Skeletal muscle tissue (tissue), 4 donors: ENCODE measurements around the gene MMP1. TPM values are rescaled to one million over a fixed set of nuclear protein-coding genes. Genes with fewer than 3 reads are reported as not detected.

Experiments used
- H3K27ac ChIP-seq: one replicate; pipeline ENCODE4 v1.7.0; 2013; ENCODE audit warnings: mild to moderate bottlenecking, low read depth, low read length, inconsistent platforms
- H3K27me3 ChIP-seq, 3 donors: one replicate each; pipeline ENCODE4 v1.7.0; 2013; ENCODE audit warnings: low read length in 3 of 3; ENCODE audit not compliant: control insufficient read depth in 3 of 3, insufficient read depth in 3 of 3
- H3K36me3 ChIP-seq, 3 donors: one replicate each; pipeline ENCODE4 v1.7.0; 2013; ENCODE audit warnings: low read length in 3 of 3; ENCODE audit not compliant: control insufficient read depth in 3 of 3, insufficient read depth in 3 of 3
- H3K4me1 ChIP-seq, 3 donors: one replicate each; pipeline ENCODE4 v1.7.0; 2013; ENCODE audit warnings: low read length in 3 of 3, mild to moderate bottlenecking in 3 of 3; ENCODE audit not compliant: control insufficient read depth in 3 of 3, insufficient read depth in 3 of 3
- H3K4me3 ChIP-seq, 3 donors: one replicate each; pipeline ENCODE4 v1.7.0; 2013; ENCODE audit warnings: low read length in 3 of 3
- H3K9ac ChIP-seq, 3 donors: one replicate each; pipeline ENCODE4 v1.7.0; 2013; ENCODE audit warnings: low read length in 3 of 3, mild to moderate bottlenecking in 3 of 3, moderate library complexity in 2 of 3, low read depth in 1 of 3
- H3K9me3 ChIP-seq, 3 donors: one replicate each; pipeline ENCODE4 v1.7.0; 2013; ENCODE audit warnings: low read length in 3 of 3; ENCODE audit not compliant: control insufficient read depth in 3 of 3
- total RNA-seq: library from RNA; depleted of rRNA; stranded (reverse); fragments of >200 nt; gene quantifications from one replicate; pipeline ENCODE4 v1.2.3, GENCODE V29; 2014
- donor health status: Osteomylitis.

The MMP1 gene
- total RNA-seq, 1 donor from 2014 or later: 0.52 TPM

- Histone ChIP-seq H3K9ac (no peak overlapping the region), H3K9me3 (no peaks in the 10 kb centered on the region), H3K36me3 (no peaks in the 10 kb centered on the region), H3K27me3 (no peaks in the 10 kb centered on the region), H3K4me3 (no peak overlapping the region), H3K4me1 (no peaks in the 10 kb centered on the region), H3K27ac (no peak overlapping the region)
These were observed 9.5 kb downstream of the MMP1 start for GRCh38 chr11:102788334-102788995.

GRCh38 chr11:102784380-102784779, 13.6 kb downstream of the MMP1 start:
- no peaks in the 10 kb centered on the region for H3K4me1 ChIP-seq
- no peak overlapping the region for H3K9ac ChIP-seq
- no peak overlapping the region for H3K27ac ChIP-seq
- no peak overlapping the region for H3K4me3 ChIP-seq
- H3K36me3 ChIP-seq: no peaks in the 10 kb centered on the region
- H3K9me3 ChIP-seq: no peaks in the 10 kb centered on the region
- H3K27me3 ChIP-seq: no peaks in the 10 kb centered on the region

GRCh38 chr11:102783720-102784119, 14.2 kb downstream of the MMP1 start:
- H3K27ac ChIP-seq: no peak overlapping the region
- H3K9me3 ChIP-seq: no peaks in the 10 kb centered on the region
- no peaks in the 10 kb centered on the region for H3K36me3 ChIP-seq
- no peaks in the 10 kb centered on the region for H3K4me1 ChIP-seq
- H3K4me3 ChIP-seq: no peak overlapping the region
- no peaks in the 10 kb centered on the region for H3K27me3 ChIP-seq
- H3K9ac ChIP-seq: no peak overlapping the region

GRCh38 chr11:102783016-102783415, 14.9 kb downstream of the MMP1 start:
- H3K36me3 ChIP-seq: no peaks in the 10 kb centered on the region
- no peaks in the 10 kb centered on the region for H3K4me1 ChIP-seq
- H3K27me3 ChIP-seq: no peaks in the 10 kb centered on the region
- H3K27ac ChIP-seq: no peak overlapping the region
- no peak overlapping the region for H3K9ac ChIP-seq
- no peak overlapping the region for H3K4me3 ChIP-seq
- no peaks in the 10 kb centered on the region for H3K9me3 ChIP-seq

GRCh38 chr11:102781676-102782075, 16.3 kb downstream of the MMP1 start:
- Histone ChIP-seq H3K27ac (no peak overlapping the region), H3K9me3 (no peaks in the 10 kb centered on the region), H3K36me3 (no peaks in the 10 kb centered on the region), H3K4me1 (no peaks in the 10 kb centered on the region), H3K27me3 (no peaks in the 10 kb centered on the region), H3K4me3 (no peak overlapping the region), H3K9ac (no peak overlapping the region)

- no peaks in the 10 kb centered on the region for H3K4me1 ChIP-seq
- no peaks in the 10 kb centered on the region for H3K27me3 ChIP-seq
- H3K9ac ChIP-seq: no peak within 1 kb of the TSS
- no peaks in the 10 kb centered on the region for H3K36me3 ChIP-seq
- no peak within 1 kb of the TSS for H3K4me3 ChIP-seq
- no peak within 1 kb of the TSS for H3K27ac ChIP-seq
- H3K9me3 ChIP-seq: no peaks in the 10 kb centered on the region
These were observed 17.5 kb downstream of the MMP1 start, which contains the start of gene MMP10 for GRCh38 chr11:102780491-102780918. MMP10 (minus strand) TSS chr11:102780628; CDS start chr11:102780591, 37 bp downstream.

- no peak overlapping the region for H3K9ac ChIP-seq
- no peaks in the 10 kb centered on the region for H3K4me1 ChIP-seq
- H3K27ac ChIP-seq: no peak overlapping the region
- no peaks in the 10 kb centered on the region for H3K36me3 ChIP-seq
- no peak overlapping the region for H3K4me3 ChIP-seq
- H3K27me3 ChIP-seq: no peaks in the 10 kb centered on the region
- no peaks in the 10 kb centered on the region for H3K9me3 ChIP-seq
These were observed 21.5 kb downstream of the MMP1 start for GRCh38 chr11:102776454-102776853.

GRCh38 chr11:102773386-102773785, 24.6 kb downstream of the MMP1 start:
- Histone ChIP-seq H3K4me3 (no peak overlapping the region), H3K36me3 (no peaks in the 10 kb centered on the region), H3K27me3 (no peaks in the 10 kb centered on the region), H3K9me3 (no peaks in the 10 kb centered on the region), H3K27ac (no peak overlapping the region), H3K4me1 (no peaks in the 10 kb centered on the region), H3K9ac (no peak overlapping the region)

- Histone ChIP-seq H3K36me3 (no peaks in the 10 kb centered on the region), H3K4me1 (no peaks in the 10 kb centered on the region), H3K27me3 (peaks cover 0 to 6% (median 0%) of the 10 kb centered on the region in 3 donors), H3K27ac (no peak overlapping the region), H3K4me3 (no peak overlapping the region), H3K9me3 (no peaks in the 10 kb centered on the region), H3K9ac (no peak overlapping the region)
These were observed 26.6 kb downstream of the MMP1 start for GRCh38 chr11:102771351-102771750.

- H3K36me3 ChIP-seq: no peaks in the 10 kb centered on the region
- no peak overlapping the region for H3K27ac ChIP-seq
- no peaks in the 10 kb centered on the region for H3K9me3 ChIP-seq
- no peak overlapping the region for H3K9ac ChIP-seq
- no peak overlapping the region for H3K4me3 ChIP-seq
- H3K27me3 ChIP-seq: peaks cover 0 to 6% (median 0%) of the 10 kb centered on the region in 3 donors
- no peaks in the 10 kb centered on the region for H3K4me1 ChIP-seq
These were observed 27.8 kb downstream of the MMP1 start for GRCh38 chr11:102770191-102770590.
